GM13976 (cell line): ENCODE measurements around the gene RHOJ.

ENCODE experiments used
- DNase-seq: peaks from one replicate; pipeline ENCODE4 v3.0.0; 2012; ENCODE audit warnings: low spot score
- CTCF ChIP-seq: IDR thresholded peaks from 2 replicates; pipeline ENCODE4 v1.5.1; 2012; ENCODE audit warnings: borderline replicate concordance, mild to moderate bottlenecking; ENCODE audit not compliant: insufficient read depth; ENCODE audit errors: extremely low read depth, missing control alignments, control extremely low read depth
- in situ Hi-C: fragments of 300-500 bp; cut with MboI; formaldehyde crosslinking; loops from one replicate; pipeline ENCODE4 v1.12.0; 2022; ENCODE audit warnings: low sequenced_read_pairs, mixed read lengths, inconsistent platforms; ENCODE audit not compliant: unreplicated experiment

Gene RHOJ

DNA sequence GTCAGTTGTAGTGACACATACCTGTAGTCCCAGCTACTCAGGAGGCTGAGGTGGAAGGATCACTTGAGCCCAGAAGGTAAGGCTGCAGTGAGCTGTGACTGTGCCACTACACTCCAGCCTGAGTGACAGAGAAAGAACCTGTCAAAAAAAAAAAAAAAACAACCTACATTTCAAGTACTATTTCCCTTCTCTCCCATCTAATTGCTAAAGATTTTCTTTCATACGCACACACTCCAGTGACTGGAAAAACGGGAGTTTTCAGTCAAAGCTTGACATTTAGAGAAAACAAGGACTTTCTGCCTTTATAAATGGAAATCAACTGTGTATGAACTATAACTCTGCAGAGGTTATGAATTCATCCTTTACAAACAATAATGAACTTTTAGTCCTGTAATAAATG, 88.6 kb downstream of the RHOJ start:
- DNase-seq, result no peak
- no peak for TF ChIP-seq CTCF
- in situ Hi-C loops, result no loop called here

DNA sequence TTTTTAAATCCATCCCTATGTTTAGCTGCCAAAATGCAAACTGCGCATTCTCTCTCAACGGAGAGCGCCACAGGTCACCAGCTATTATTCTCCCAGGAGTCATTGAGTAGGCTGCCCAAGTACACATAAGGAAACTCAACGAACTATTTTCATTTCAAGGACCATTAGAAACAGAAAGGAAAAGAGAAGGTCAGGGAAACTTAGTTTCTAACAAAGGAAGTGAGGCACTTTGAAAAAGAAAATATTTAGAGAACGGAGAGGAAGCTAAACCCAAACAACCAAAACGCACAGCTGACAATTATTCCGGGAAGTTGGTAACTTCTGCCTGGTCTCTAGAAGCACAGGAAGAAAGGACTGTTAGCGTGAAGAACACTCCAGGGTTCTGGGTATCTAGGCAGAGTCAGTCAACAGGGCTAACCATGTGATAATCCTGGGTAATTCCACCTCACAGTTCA, 91.0 kb downstream of the RHOJ start:
- in situ Hi-C loops, result no loop called here
- no peak for TF ChIP-seq CTCF
- DNase-seq, result no peak

- in situ Hi-C loops, result no loop called here
- DNase-seq, result no peak
- no peak for TF ChIP-seq CTCF
Measured at GRCh38 chr14:63296060-63296563, 91.9 kb downstream of the RHOJ start.

DNA sequence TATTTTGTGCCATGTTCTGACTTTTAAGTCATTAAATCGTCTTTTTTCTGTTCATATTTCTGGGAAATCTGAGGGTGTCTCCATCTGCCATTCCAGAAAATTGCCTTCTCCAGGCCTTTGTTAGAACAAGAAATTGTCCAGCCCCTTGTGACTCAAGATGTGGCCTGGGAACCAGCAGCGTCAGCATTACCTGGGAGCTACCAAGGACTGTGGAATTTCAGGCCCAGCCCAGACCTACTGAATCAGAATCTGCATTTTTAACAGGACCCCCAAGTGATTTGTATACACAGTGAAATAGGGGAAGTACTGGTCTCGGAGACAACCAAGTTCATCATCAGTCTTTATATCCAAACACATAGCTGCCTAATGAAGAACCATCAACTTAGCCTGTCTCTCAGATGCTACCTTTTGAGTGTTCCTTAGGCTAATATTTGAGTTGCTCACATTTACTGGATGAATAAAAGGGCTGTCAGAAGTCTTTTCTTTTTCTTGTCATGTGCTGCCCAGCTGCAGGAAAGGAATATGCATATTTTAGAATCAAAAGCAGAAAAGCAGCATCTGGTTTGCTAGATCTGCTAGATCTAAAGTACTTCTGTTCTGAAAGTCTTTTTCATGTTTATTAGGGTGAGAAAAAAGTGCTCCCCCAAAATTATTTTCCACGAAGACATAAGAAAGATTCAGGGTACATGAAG, 93.3 kb downstream of the RHOJ start:
- in situ Hi-C loops, result no loop called here
- DNase-seq, result no peak

DNA sequence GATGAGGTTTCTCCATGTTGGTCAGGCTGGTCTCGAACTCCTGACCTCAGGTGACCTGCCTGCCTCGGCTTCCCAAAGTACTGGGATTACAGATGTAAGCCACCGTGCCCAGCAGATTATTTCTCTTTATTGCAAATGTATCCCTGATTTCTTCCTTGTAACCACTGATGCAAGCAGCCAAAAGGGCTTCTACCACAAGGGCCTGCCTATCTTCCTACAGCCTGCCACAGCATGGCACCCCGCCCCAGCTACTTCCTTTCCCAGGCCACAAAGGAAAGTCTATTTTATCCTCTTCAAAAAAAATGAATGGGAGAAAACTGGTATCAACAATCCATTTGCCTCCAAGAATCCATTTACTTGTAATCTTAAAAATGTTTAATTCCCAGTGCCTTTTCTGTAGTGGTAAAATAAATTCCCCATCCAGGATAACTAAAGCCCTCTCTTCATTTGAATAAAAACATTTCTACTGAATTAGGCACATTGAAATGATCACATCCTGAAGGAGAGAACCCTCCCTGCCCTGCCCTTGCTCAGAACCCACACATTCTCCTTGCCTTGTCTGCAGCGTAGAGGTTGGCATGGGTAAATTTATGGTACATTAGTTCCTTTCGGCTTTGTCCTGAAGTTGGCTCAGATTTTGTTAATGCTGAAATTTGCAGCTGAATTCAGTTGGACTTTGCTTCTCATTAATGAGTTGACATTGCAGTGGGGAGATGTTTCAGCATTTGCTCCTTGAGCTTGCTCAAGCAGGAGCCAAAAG, 95.3 kb downstream of the RHOJ start:
- in situ Hi-C loops, result no loop called here
- TF ChIP-seq CTCF, result no peak

More for the DNA sequence above, 93.3 kb downstream of the RHOJ start:
- no peak for TF ChIP-seq CTCF

GRCh38 chr14:63300854-63301253, 96.6 kb downstream of the RHOJ start:
- no peak for DNase-seq
- TF ChIP-seq CTCF, result no peak
- in situ Hi-C loops, result no loop called here

More for the DNA sequence above, 95.3 kb downstream of the RHOJ start:
- DNase-seq, result no peak
